AG08396 (cell line): ENCODE data around the gene SOBP.

Experiments
- DNase-seq: peaks from one replicate; pipeline ENCODE4 v3.0.0; 2012; ENCODE audit warnings: low spot score, mixed read lengths

Gene SOBP

DNA sequence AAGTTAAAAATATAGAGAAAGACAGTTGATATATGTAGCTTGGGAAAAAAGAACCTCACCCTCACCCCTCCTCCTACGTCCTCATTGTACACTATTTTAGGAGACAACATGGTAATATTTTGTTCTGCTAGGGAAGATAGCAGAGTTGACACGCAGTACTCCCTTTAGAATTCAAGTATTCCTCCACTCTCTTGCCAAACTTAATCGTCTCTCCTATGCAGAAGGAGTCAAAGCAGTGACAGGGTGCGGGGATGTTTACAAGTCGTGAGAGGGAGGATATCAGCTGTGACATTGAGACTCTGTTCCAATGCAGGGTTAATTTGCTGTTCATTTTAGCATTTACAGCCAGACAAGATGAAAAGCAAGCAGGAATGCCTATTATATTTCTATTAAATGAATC lies 97.5 kb downstream of the SOBP start:
- DNase-seq = no peak

DNA sequence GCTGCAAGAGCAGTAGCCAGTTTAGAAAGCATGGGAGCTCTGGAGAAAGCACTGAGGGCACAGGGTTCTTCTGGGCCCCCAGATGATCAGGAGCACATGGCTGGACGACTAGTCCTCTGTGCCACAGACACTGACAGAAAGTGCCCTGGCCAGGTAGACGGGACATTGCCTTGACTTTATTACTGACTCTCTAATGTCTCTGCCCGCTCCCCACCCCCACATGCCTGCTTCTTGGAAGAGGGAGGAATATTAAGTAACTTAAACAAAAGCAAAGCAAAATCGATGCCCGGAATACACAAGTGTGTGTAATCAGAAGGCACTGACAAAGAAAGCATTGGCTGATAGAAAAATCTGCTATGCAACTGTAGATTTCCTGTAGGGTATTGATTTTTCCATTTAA lies 99.3 kb downstream of the SOBP start:
- no peak for DNase-seq

- no peak for DNase-seq
Observed at GRCh38 chr6:107589934-107590333, 100.0 kb downstream of the SOBP start.

DNA sequence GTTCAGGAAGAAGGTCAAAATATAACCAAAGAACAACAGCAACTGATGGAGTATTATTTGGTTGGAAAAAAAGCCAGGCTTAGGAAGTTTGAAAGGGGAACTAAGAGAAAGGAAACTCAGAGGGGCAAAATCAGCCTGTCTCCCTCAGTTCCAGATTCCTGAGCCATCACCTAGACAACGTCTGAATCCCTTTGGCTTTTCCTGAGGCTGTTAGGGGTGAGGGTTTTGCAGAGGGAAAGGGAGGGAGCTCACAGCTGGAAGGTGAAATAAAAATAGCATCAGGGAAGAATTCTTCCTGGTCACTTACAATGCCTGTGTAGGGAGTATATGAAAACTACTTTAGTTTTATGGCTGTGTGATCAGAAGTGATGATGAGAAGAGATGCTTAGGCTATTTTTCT lies 100.5 kb downstream of the SOBP start:
- DNase-seq = no peak

GRCh38 chr6:107591346-107591745 lies 101.4 kb downstream of the SOBP start:
- no peak for DNase-seq

GRCh38 chr6:107592806-107593205 lies 102.9 kb downstream of the SOBP start:
- peak; percentile 10 for DNase-seq

DNA sequence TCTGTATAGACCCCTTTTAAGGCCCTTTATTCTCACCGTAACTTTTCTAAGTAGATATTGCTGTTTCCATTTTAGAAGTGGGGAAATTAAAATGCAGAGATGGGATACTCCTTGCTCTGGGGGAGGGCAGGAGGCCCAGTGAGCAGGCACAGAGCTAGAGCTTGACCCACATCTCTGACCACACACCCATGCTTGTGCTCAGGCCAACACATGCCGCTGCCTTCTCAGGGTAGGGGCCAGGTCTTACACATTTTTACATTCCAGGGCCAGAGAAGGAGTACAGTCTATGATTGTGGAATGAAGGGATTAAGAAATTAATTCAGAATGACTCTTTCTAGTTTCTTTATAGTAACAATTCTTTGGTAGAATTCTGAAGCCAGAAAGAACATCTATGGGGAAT lies 104.8 kb downstream of the SOBP start:
- peak; percentile 12 for DNase-seq

- no peak for DNase-seq
Observed at GRCh38 chr6:107598091-107598490, 108.2 kb downstream of the SOBP start.

DNA sequence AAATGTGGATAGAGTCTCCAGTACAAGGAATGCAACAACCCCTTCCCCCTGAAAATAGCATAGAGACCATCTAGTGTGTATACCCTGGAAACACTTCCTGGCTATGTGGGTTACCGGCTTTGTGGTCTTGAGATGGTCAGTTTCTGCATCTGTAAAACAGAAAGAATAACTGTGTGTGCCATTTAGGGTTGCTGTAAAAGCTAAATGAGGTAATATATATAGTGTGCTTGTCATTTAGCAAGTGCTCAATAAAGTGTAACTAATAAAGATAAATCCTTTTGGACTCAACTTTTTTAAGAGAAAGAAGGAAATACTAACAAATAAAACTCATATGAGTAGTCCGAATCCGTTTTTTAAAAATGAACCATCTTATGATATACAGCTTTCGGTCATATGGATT lies 109.1 kb downstream of the SOBP start:
- no peak for DNase-seq

GRCh38 chr6:107600121-107600520 lies 110.2 kb downstream of the SOBP start:
- no peak for DNase-seq

- DNase-seq = peak; percentile 66
Observed at GRCh38 chr6:107600936-107601335, 111.0 kb downstream of the SOBP start.

DNA sequence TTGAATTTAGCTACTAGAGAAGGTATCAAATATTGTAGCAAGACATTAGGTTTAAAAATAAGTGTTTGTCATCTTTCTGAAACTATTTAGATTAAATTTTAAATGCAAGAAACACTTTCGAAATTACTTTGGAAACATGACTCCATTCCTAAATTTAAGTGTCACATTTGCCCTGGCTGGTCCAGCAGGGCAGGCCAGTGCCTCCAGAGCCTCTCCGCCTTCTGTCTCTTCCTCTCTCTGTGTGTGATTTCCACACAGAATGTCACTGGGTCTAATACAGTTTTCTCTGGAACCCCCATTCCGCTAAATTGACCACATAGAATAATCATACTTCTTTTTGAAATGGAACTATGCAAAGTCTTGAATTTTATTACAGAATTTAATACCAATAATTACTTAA lies 111.5 kb downstream of the SOBP start:
- no peak for DNase-seq

DNA sequence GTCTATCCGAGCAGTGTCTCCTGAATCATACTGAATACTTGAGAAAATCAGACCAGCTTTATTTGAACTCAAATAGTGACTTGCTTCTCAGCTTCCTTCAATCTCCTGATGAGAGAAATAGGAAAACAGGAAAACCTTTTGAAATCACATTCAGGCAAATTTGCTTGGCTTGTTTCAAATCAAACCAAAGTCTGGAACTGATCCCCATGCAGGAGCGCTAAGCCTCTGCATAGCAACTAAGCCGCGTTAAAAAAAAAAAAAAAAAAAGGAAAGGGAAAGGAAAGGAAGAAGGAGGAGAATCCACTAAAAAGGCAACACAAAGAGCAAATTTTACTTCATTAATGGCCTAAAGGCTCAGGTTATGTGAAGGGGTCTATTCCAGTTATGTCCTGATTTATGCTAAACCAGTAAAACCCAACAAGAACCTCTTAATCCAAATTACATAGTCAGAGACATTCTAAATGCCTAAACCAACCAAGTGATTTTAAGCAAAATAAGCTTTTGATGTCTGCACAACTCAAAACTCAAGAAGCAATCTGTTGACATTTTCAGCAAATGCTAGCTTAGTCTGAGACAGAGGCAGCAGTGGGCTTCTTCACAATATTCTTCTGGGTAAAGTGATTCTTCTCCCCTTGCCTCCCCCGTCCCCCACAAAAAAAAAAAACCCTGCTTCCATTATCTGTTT lies 112.5 kb downstream of the SOBP start:
- no peak for DNase-seq

DNA sequence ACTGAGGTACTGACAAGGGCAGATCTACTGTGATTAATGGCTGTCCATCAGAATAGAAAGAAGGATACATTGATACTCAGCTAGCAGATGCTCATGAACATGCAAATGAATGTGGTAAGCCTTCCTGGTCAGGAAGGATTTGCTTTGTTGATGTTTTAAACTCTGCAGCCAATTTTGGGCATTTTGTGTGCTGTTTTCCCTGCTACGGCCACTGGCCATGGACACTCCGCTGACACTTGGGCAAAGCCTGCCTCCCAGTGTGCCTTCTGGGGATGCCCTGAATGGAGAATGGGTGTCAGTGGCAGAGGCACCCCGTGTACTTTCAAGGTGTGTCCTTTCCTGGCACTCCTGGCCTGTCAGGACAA lies 113.1 kb downstream of the SOBP start:
- DNase-seq = no peak

DNA sequence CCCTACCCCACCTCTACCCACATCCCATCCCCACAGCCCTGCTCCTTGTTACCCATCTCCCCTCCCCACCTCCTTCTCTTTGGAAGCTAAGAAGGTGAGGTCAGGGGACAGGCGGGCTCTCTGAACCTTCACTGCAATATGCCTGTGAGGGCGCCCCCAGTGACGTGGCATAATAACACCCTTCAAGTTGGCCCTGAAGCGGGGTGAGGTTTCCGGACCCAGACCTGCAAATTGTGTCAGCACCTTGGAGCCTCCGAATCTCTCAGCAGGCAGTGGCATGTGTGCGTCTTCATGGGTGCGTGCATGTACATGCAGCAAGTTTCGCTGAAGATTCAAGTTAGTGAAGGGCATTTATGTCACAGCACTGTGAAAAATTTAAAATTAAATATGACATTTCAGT lies 114.6 kb downstream of the SOBP start:
- DNase-seq = no peak

- DNase-seq = no peak
Observed at GRCh38 chr6:107606407-107606806, 116.5 kb downstream of the SOBP start.

DNA sequence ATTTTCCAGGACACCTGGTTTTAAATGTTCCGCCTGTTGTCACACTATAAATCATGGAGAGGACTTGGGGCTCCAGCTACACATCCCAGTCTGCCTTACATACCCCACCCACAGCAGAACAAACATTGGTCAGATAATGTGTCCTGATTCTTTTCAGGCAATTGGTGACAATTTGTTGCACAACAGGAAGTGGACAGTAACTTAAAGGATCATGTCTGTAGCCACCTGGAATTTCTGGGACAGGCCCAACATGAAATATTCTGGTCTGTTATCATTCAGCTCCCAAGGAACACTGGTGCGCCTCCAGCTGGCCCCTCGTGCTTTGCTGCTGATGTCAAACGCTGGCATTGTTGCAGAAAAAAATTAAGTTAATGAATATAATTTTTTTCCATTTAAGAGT lies 117.2 kb downstream of the SOBP start:
- DNase-seq = no peak

DNA sequence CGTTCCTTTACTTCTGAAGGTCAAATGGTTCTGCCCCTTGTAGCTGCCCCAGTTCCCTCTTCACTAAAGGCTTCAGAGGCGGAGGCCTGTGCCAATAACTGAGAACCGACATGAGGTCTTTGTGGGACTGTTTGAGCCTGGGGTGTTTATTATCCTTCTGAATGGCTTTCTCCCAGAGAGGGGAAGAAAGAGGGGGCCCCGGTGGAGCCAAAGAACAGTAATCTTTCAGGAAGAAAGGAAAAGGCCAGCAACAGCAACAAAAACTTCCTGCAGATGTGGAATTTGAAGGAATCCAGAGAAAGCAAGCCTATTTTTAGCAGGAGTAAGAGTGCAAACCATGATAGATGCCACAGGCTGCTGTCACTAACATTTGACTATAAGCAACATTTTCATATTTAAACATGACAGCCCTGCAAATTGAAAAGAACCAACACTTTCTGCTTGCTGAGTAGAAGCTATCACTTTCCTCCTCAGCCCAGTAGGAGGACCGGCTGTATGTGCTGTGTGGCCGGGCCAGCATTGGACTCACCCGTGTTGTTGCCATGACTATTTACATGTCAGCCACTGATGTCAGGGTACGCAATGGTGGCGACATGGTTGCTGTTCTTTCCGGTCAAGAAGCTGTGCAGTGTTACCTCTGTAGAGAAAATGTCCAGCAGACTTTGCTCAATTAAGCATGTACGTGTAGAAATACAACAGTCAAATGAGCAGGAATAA lies 121.3 kb downstream of the SOBP start:
- DNase-seq = no peak

DNA sequence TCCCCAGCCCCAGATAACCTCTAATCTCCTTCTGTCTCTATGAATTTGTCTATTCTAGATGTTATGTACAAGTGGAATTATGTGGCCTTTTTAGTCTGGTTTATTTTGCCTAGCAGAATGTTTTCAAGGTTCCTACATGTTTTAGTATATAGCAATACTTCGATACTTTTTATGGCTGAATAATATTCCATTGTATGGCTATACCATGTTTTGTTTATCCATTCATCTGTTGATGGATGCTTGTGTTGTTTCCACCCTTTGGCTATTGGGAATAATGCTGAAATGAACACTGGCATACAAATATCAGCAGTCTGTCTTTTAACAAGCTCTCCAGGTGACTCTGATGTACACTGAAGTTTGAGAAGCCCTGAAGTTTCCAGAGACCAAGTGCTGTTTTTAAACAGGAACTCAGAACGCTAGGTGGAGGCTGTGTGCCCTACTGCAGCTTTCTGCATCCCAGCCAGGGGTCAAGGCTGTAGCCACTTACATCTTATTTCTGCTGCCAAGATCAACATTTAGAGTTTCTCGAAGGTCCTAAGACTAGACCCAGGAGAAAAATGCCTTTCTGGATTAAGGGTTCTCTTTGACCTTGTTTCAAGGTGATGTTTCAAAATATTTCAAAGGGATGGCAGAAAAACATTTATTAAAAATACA lies 123.0 kb downstream of the SOBP start:
- no peak for DNase-seq

DNA sequence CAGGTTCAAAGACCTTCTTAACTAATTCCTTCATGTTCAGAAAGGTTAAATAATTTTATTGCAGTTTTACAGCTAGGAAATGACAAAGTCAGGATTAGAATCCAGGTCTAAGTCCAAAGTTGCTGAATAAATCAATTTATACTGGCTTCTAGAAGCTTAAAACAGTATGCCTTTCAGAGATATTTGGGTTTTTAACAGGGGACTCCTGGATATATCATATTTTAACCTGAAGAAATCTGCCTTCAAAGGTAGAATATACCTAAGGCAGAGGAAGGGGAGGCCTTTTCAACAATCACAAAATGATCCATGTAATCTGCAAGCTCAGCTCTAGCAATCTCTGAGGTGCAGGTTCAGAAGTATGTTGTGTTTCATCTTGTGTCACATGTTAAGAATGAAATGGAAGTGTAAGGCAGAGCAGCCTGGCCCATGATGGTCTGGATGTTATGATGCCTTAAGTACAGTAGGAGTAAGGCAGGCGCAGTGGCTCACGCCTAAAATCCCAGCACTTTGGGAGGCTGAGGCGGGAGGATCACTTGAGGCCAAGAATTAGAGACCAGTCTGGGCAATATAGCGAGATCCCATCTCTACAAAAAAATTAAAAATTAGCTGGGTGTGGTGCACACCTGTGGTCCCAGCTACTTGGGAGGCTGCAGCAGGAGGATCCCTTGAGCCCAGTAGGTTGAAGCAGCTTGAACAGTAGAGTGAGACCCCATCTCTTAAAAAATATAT lies 123.9 kb downstream of the SOBP start:
- DNase-seq = no peak

GRCh38 chr6:107614828-107615227 lies 124.9 kb downstream of the SOBP start:
- DNase-seq = no peak

- no peak for DNase-seq
Observed at GRCh38 chr6:107616775-107617174, 126.9 kb downstream of the SOBP start.
